NCI-H82 (cell line): ENCODE data around the gene ATP1B1.

Experiments used
- DNase-seq: peaks from one replicate; lab custom pipeline; 2025; lab: John Stamatoyannopoulos, UW

The ATP1B1 gene

GRCh38 chr1:169094897-169095569 is 11.5 kb upstream of the ATP1B1 start:
- no peak for DNase-seq

- DNase-seq: no peak
Observed at GRCh38 chr1:169098380-169098779, 8.1 kb upstream of the ATP1B1 start.

- no peak for DNase-seq
Observed at GRCh38 chr1:169099561-169099960, 6.9 kb upstream of the ATP1B1 start.

GRCh38 chr1:169100208-169100607 is 6.3 kb upstream of the ATP1B1 start:
- no peak for DNase-seq

- DNase-seq: no peak
Observed at GRCh38 chr1:169100651-169101088, 5.8 kb upstream of the ATP1B1 start.

GRCh38 chr1:169102567-169102966 is 3.9 kb upstream of the ATP1B1 start:
- no peak for DNase-seq

- no peak for DNase-seq
Observed at GRCh38 chr1:169103002-169103401, 3.5 kb upstream of the ATP1B1 start.

GRCh38 chr1:169103480-169103893 is 3.0 kb upstream of the ATP1B1 start:
- DNase-seq: no peak

- peak; percentile 48 for DNase-seq
Observed at GRCh38 chr1:169105087-169105433, 1.4 kb upstream of the ATP1B1 start.

- DNase-seq: peak; percentile 93
Observed at GRCh38 chr1:169105434-169106094, 926 bp upstream of the ATP1B1 start.

GRCh38 chr1:169106921-169107602 is 572 bp downstream of the ATP1B1 start:
- DNase-seq: peak; percentile 67

GRCh38 chr1:169107603-169108208 is 1.2 kb downstream of the ATP1B1 start:
- peak; percentile 40 for DNase-seq

- no peak for DNase-seq
Observed at GRCh38 chr1:169108223-169108622, 1.7 kb downstream of the ATP1B1 start.

GRCh38 chr1:169108863-169109560 is 2.5 kb downstream of the ATP1B1 start:
- DNase-seq: peak; percentile 75

GRCh38 chr1:169109561-169110134 is 3.2 kb downstream of the ATP1B1 start:
- peak; percentile 72 for DNase-seq

GRCh38 chr1:169110236-169110635 is 3.7 kb downstream of the ATP1B1 start:
- peak; percentile 72 for DNase-seq

- no peak for DNase-seq
Observed at GRCh38 chr1:169110689-169111447, 4.4 kb downstream of the ATP1B1 start.

GRCh38 chr1:169111472-169111871 is 5.0 kb downstream of the ATP1B1 start:
- no peak for DNase-seq

- no peak for DNase-seq
Observed at GRCh38 chr1:169112241-169112640, 5.8 kb downstream of the ATP1B1 start.

GRCh38 chr1:169113613-169114119 is 7.2 kb downstream of the ATP1B1 start:
- DNase-seq: no peak
